Hepatic stellate cell (primary cell): ENCODE results near the gene TEX9.
"Not testable (repeated sequence)": the region's sequence is repeated elsewhere in the genome, so short reads cannot be mapped to it uniquely, and the experiment has no call there.

Experiments
- DNase-seq: peaks from one replicate; pipeline ENCODE4 v3.0.0; 2011; ENCODE audit warnings: low spot score

TEX9 gene

GRCh38 chr15:56365075-56365711 lies at the start of gene TEX9:
TEX9 (plus strand) TSS chr15:56365426; CDS start chr15:56365451, 25 bp downstream.
- DNase-seq: peak; percentile 79

- DNase-seq: not testable (repeated sequence)
These were observed 48.7 kb upstream of the TEX9 start for GRCh38 chr15:56316561-56316960.

GRCh38 chr15:56320316-56320715 lies 44.9 kb upstream of the TEX9 start:
- DNase-seq: no peak

- no peak for DNase-seq
These were observed 44.4 kb upstream of the TEX9 start for GRCh38 chr15:56320861-56321260.

- DNase-seq: no peak
These were observed 42.8 kb upstream of the TEX9 start for GRCh38 chr15:56322444-56322843.

GRCh38 chr15:56323435-56323834 lies 41.8 kb upstream of the TEX9 start:
- no peak for DNase-seq

DNA sequence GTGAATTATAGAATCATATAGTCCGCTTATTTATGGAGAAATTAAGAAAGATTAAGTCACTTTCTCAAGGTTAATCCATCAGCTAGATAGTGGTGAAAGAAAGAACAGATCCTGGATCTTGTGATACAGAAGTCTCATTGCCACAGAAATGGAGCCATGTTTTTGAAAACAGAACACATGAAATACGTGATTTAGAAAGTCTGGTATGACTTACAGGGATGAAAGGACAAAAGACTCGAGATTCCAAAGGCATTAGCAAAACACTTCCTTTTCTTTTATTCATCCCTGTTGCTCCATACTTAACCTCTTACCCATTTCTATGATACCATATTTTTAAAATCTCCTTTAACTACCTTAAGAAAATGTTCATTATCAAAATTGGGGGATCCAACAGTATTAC lies 40.0 kb upstream of the TEX9 start:
- peak; percentile 4 for DNase-seq

DNA sequence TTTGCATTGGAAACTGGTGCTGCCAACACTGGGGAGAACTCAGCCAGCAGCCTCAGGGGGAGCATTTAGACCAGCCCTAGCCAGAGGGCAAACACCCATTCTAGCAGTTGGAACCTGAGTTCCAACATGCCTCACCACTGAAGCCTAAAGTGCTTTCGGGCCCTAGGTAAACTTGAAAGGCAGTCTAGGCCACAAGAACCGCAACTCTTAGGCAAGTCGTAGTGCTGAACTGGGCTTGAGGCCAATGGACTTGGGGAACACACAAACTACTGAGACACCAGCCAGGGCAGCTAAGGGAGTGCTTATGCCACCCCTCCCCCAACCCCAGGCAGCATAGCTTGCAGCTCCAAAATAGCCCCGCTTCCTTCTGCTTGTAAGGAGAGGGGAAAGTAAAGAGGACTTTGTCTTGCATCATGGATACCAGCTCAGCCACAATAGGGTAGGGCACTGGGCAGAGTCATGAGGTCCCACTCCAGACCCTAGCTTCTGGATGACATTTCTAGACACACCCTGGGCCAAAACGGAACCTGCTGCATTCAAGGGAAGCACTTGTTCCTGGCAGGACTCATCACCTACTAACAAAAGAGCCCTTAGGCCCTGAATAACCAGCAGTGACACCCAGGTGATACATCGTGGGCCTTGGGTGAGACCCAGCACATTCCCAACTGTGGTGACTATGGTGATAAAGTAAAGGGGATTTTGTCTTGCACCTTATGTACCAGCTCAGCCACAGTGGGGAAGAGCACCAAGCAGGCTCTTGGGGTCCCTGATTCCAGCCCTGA lies 37.3 kb upstream of the TEX9 start:
- no peak for DNase-seq

GRCh38 chr15:56337084-56337725 lies 28.0 kb upstream of the TEX9 start:
- no peak for DNase-seq

- no peak for DNase-seq
These were observed 25.6 kb upstream of the TEX9 start for GRCh38 chr15:56339594-56339993.

GRCh38 chr15:56341201-56341600 lies 24.0 kb upstream of the TEX9 start:
- no peak for DNase-seq

DNA sequence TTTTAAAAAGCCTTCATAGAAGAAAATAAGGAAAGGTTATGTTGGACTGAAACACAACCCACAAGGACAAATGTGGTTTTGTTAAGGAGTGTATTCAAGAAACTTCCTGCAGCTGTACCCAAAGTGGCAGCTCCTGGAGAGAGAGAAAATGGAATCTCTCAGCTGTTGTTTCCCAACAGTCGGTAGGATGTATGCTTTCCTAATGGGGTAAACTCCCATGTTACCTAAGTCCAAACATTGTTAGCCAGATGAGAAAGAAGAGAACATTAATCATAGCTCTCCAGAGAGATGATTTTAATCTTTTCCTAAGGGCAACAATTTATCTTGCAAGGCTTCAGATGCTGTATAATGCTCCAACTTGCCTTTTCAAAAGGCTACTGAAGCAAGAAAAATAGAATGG lies 22.6 kb upstream of the TEX9 start:
- DNase-seq: no peak

GRCh38 chr15:56343879-56344278 lies 21.3 kb upstream of the TEX9 start:
- no peak for DNase-seq

GRCh38 chr15:56344336-56344735 lies 20.9 kb upstream of the TEX9 start:
- DNase-seq: no peak

DNA sequence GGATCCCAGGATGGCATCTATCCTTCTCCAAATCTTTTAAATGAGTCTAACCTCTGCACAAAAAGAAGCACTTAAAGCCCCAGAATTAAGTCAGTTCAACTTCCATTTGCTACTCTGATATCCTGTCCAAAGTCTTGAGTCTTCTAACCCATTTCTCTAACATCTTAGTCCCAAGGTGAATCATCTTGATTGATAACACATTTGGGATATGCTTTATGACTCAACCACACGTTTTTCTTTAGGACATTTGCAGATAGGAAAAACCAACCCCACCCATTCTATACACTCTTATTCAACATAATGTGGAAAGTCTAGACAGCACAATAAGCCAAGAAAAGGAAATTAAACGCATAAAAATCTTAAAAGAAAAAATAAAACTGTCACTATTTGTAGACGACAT lies 18.8 kb upstream of the TEX9 start:
- no peak for DNase-seq

- no peak for DNase-seq
These were observed 15.7 kb upstream of the TEX9 start for GRCh38 chr15:56349554-56349953.

DNA sequence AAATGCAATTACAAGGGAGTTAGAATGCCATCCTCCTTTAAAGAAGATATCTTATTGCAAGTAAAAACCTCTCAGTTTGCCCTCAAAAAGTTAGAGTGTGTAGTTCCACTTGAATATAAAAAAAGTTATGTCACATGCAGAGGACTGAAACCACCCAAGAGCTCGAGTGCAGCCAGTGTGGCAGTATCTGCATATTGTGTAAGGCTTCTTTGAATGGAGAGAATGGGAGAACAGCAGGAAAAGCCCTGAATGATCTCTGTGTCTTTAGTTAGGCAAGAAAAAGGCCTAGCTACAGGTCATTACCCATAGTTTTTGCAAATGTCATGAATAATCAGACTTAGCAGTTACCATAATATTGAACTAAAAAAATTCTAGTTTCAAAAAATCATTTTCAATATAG lies 13.9 kb upstream of the TEX9 start:
- DNase-seq: no peak

GRCh38 chr15:56351957-56352506 lies 13.2 kb upstream of the TEX9 start:
- DNase-seq: no peak

- DNase-seq: no peak
These were observed 12.1 kb upstream of the TEX9 start for GRCh38 chr15:56353119-56353518.

DNA sequence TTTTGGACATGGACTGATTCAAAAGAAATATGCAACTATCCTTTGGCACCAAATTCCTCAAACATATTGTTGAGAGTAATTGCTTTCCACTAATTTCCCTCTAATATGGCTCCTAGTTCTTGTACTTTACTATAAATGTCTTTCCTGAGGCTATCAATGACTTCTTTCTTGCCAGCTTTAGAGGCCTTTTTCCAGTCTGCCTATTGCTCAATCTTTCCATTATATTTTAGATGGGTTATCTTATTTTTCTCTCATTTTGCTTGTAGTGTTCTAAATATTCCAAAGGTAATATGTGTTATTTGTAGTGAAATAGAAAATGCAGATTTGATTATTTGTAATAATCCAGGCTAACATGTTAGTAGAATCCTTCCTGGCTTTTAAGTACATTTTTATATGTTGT lies 11.5 kb upstream of the TEX9 start:
- DNase-seq: no peak

DNA sequence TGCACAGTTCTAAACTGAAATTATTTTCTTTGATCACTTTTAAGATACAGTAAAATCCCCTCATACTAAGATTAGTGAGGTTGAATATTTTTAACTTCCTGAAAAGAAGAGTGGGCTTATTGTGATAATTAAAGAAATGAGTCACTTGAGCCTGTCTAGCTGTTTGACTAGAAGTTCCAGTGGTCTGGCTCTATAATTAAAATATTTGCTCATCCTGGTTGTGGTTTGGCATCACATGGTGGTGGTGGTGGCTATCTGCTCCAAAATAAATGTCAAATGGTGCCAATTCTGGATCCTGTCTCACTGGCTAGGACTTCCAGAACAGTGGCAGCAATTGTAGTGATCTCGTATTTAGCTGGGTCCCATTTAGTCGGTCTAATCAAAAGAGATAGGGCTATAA lies 8.6 kb upstream of the TEX9 start:
- no peak for DNase-seq

DNA sequence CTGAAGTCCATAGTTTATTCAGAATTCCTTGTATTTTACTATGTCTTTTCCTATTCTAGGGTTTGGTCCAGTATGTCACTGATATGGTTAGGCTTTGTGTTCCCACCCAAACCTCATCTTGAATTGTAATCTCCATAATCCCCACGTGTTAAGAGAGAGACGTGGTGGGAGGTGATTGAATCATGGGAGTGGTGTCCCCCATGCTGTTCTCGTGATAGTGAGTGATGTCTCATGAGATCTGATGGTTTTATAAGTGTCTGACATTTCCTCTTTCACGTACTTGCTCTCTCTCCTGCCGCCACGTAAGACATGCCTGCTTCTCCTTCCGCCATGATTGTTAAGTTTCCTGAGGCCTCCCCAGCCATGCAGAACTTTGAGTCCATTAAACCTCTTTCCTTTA lies 6.6 kb upstream of the TEX9 start:
- DNase-seq: no peak

GRCh38 chr15:56361987-56362386 lies 3.2 kb upstream of the TEX9 start:
- DNase-seq: no peak
